WTC11 (cell line): ENCODE data around the gene NME2. TPM values are rescaled to one million over a fixed set of nuclear protein-coding genes. Genes with fewer than 3 reads are reported as not detected.

ENCODE experiments used
- AR ChIP-seq: fragments of 250-450 bp; sonication (Bioruptor Pico); IDR thresholded peaks from 2 replicates; pipeline ENCODE4 v1.9.0; 2021; ENCODE audit warnings: mild to moderate bottlenecking
- E2F4 ChIP-seq: sonication (generic); formaldehyde crosslinking; IDR thresholded peaks from 2 replicates; pipeline ENCODE4 v1.8.1; 2022; ENCODE audit warnings: low read depth, mild to moderate bottlenecking, moderate library complexity, missing genetic modification reagents, borderline replicate concordance
- MXD4 ChIP-seq: fragments of 250-450 bp; sonication (Bioruptor Pico); IDR thresholded peaks from 2 replicates; pipeline ENCODE4 v1.8.0; 2021; ENCODE audit warnings: mild to moderate bottlenecking, moderate library complexity, borderline replicate concordance
- total RNA-seq: library from RNA; stranded (reverse); gene quantifications from 3 replicates; pipeline ENCODE4 v1.2.3, GENCODE V29; 2021
- TF ChIP-seq, protein P1 (sequence below): sonication (generic); formaldehyde crosslinking; IDR thresholded peaks from 2 replicates; pipeline ENCODE4 v1.8.0; 2022; ENCODE audit warnings: mild to moderate bottlenecking, missing genetic modification reagents

Gene NME2
- total RNA-seq, 1 experiment from 2014 or later: 746 TPM

DNA sequence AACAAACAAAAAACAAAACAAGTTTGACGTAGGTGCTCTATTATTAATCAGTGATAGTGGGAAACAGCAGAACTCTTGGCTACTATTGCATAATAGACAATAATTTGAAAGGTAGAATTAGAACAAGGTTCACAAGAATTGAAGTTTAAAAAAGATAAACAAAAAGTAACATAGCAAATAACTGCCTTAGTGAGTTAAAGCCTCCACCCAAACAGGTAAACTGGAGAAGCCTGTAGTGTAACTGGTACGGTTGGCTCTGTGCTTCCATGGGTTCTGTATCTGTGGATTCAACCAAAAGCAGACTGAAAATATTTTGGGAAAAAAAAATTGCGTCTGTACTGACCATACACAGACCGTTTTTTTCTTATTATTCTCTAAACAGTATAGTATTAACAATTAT, 55.1 kb downstream of the NME2 start (continued):
- TF ChIP-seq E2F4 (CRISPR knock-in tag): no peak
- TF ChIP-seq, protein P1, sequence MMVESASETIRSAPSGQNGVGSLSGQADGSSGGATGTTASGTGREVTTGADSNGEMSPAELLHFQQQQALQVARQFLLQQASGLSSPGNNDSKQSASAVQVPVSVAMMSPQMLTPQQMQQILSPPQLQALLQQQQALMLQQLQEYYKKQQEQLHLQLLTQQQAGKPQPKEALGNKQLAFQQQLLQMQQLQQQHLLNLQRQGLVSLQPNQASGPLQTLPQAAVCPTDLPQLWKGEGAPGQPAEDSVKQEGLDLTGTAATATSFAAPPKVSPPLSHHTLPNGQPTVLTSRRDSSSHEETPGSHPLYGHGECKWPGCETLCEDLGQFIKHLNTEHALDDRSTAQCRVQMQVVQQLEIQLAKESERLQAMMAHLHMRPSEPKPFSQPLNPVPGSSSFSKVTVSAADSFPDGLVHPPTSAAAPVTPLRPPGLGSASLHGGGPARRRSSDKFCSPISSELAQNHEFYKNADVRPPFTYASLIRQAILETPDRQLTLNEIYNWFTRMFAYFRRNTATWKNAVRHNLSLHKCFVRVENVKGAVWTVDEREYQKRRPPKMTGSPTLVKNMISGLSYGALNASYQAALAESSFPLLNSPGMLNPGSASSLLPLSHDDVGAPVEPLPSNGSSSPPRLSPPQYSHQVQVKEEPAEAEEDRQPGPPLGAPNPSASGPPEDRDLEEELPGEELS: no peak
- no peak for TF ChIP-seq MXD4 (CRISPR knock-in tag)
- TF ChIP-seq AR (CRISPR knock-in tag): no peak
- TF ChIP-seq, all 79 proteins: peak for 0

Other genes with a start within 250 kb of the NME2 start
- 39.6 to 51.9 TPM (median 41.4 TPM) in 3 replicates for gene SPAG9, start 45.5 kb upstream of the NME2 start, total RNA-seq
- gene NME1, start 12.9 kb upstream of the NME2 start, total RNA-seq: 210 to 238 TPM (median 210 TPM) in 3 replicates
- 40.6 to 42.9 TPM (median 42.4 TPM) in 3 replicates for gene MBTD1, start 93.6 kb downstream of the NME2 start, total RNA-seq
- gene UTP18, start 94.1 kb downstream of the NME2 start, total RNA-seq: 67.4 to 74.4 TPM (median 68.8 TPM) in 3 replicates